ENCODE results near the gene CCDC124.

Gene CCDC124

GRCh38 chr19:17957149-17957849, 24.5 kb downstream of the CCDC124 start:
- H3K27ac ChIP-seq (ENCODE audit: low read depth, low read length), result no peak overlapping the region
- H3K4me3 ChIP-seq (ENCODE audit: low read depth, low read length), result no peak overlapping the region
- H3K27me3 ChIP-seq (ENCODE audit: insufficient read depth, low read length), result peaks cover 27% of the 10 kb centered on the region
- no peak overlapping the region for H2AFZ ChIP-seq (ENCODE audit: low read length, unreplicated experiment)
- no peaks in the 10 kb centered on the region for H3K79me2 ChIP-seq (ENCODE audit: control insufficient read depth, insufficient read depth, low read length, unreplicated experiment)
- H3K36me3 ChIP-seq (ENCODE audit: insufficient read depth, low read length), result no peaks in the 10 kb centered on the region
- no peaks in the 10 kb centered on the region for H3K4me1 ChIP-seq (ENCODE audit: control insufficient read depth, insufficient read depth, low read length, unreplicated experiment)

DNA sequence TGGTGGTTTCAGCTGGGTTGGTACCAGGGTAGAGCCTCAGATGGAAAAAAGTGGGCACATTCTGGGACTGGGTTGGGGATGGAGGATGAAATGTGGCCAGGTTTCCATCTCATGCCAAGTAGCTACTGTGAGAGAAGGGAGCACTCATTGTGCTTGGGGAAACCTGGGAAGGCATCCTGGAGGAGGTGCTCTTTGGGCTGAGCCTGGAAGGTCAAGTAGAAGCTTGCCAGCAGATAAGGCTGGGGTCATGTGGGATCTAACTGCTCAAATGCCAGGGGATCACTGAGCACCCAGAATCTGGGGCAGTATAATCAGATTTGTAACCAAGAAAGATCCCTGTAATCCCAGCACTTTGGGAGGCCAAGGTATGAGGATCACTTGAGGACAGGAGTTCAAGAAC, 25.1 kb downstream of the CCDC124 start:
- no peak overlapping the region for H3K4me3 ChIP-seq (ENCODE audit: low read depth, low read length)
- peaks cover 21% of the 10 kb centered on the region for H3K27me3 ChIP-seq (ENCODE audit: insufficient read depth, low read length)
- no peaks in the 10 kb centered on the region for H3K36me3 ChIP-seq (ENCODE audit: insufficient read depth, low read length)
- no peaks in the 10 kb centered on the region for H3K79me2 ChIP-seq (ENCODE audit: control insufficient read depth, insufficient read depth, low read length, unreplicated experiment)
- H3K27ac ChIP-seq (ENCODE audit: low read depth, low read length), result no peak overlapping the region
- no peaks in the 10 kb centered on the region for H3K4me1 ChIP-seq (ENCODE audit: control insufficient read depth, insufficient read depth, low read length, unreplicated experiment)
- H2AFZ ChIP-seq (ENCODE audit: low read length, unreplicated experiment), result no peak overlapping the region

DNA sequence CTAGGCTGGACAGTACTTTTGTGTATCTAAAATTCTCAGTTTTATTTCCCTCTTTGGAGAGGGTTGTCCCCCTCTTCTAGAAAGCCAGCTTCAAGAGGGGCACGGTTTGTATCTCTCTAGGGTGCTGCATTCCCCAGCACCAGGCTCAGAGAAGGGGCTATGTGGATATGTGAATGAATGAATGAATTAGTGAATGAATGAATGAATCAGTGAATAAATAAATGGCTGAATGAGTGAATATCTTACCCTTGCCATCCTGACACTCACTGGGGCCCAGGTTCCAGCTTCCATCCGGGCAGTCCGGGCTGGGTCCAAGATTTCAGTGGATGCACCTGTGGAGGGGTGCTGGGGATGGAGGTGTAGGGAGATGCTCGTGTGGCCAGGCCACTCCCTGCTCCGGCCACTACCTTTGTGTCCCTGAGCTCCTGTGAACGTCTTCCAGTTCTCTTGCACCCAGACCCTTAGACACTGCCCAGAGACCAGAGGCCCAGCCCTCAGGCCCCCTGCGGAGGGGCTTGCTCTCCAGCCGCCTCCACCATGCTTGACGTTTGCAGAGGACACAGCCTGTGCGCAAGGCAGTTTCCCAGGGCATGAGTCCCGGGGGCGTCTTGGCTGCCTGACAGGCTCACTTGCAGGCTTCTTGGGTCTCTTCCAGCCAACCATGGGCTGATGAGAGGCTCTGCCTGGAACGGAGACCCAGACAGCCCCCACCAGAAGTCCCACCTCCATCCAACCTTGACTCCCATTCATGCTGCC, 31.3 kb downstream of the CCDC124 start:
- Histone ChIP-seq H3K27me3 (ENCODE audit: insufficient read depth, low read length) (peaks cover 34% of the 10 kb centered on the region), H2AFZ (ENCODE audit: low read length, unreplicated experiment) (no peak overlapping the region), H3K4me1 (ENCODE audit: control insufficient read depth, insufficient read depth, low read length, unreplicated experiment) (no peaks in the 10 kb centered on the region), H3K4me3 (ENCODE audit: low read depth, low read length) (no peak overlapping the region), H3K79me2 (ENCODE audit: control insufficient read depth, insufficient read depth, low read length, unreplicated experiment) (no peaks in the 10 kb centered on the region), H3K27ac (ENCODE audit: low read depth, low read length) (no peak overlapping the region), H3K36me3 (ENCODE audit: insufficient read depth, low read length) (no peaks in the 10 kb centered on the region)

- no peaks in the 10 kb centered on the region for H3K36me3 ChIP-seq (ENCODE audit: insufficient read depth, low read length)
- no peaks in the 10 kb centered on the region for H3K4me1 ChIP-seq (ENCODE audit: control insufficient read depth, insufficient read depth, low read length, unreplicated experiment)
- no peak overlapping the region for H3K27ac ChIP-seq (ENCODE audit: low read depth, low read length)
- peaks cover 34% of the 10 kb centered on the region for H3K27me3 ChIP-seq (ENCODE audit: insufficient read depth, low read length)
- no peak overlapping the region for H2AFZ ChIP-seq (ENCODE audit: low read length, unreplicated experiment)
- H3K79me2 ChIP-seq (ENCODE audit: control insufficient read depth, insufficient read depth, low read length, unreplicated experiment), result no peaks in the 10 kb centered on the region
- H3K4me3 ChIP-seq (ENCODE audit: low read depth, low read length), result no peak overlapping the region
These were observed 32.7 kb downstream of the CCDC124 start for GRCh38 chr19:17965370-17966128.

- Histone ChIP-seq H3K27ac (ENCODE audit: low read depth, low read length) (no peak overlapping the region), H3K4me3 (ENCODE audit: low read depth, low read length) (no peak overlapping the region), H3K27me3 (ENCODE audit: insufficient read depth, low read length) (peaks cover 34% of the 10 kb centered on the region), H3K36me3 (ENCODE audit: insufficient read depth, low read length) (no peaks in the 10 kb centered on the region), H3K4me1 (ENCODE audit: control insufficient read depth, insufficient read depth, low read length, unreplicated experiment) (no peaks in the 10 kb centered on the region), H3K79me2 (ENCODE audit: control insufficient read depth, insufficient read depth, low read length, unreplicated experiment) (no peaks in the 10 kb centered on the region), H2AFZ (ENCODE audit: low read length, unreplicated experiment) (no peak overlapping the region)
These were observed 33.3 kb downstream of the CCDC124 start for GRCh38 chr19:17966129-17966483.

- Histone ChIP-seq H3K4me1 (ENCODE audit: control insufficient read depth, insufficient read depth, low read length, unreplicated experiment) (no peaks in the 10 kb centered on the region), H3K27me3 (ENCODE audit: insufficient read depth, low read length) (peaks cover 34% of the 10 kb centered on the region), H2AFZ (ENCODE audit: low read length, unreplicated experiment) (no peak within 1 kb of the TSS), H3K36me3 (ENCODE audit: insufficient read depth, low read length) (no peaks in the 10 kb centered on the region), H3K79me2 (ENCODE audit: control insufficient read depth, insufficient read depth, low read length, unreplicated experiment) (no peaks in the 10 kb centered on the region), H3K4me3 (ENCODE audit: low read depth, low read length) (no peak within 1 kb of the TSS), H3K27ac (ENCODE audit: low read depth, low read length) (no peak within 1 kb of the TSS)
These were observed 33.9 kb downstream of the CCDC124 start, which contains the start of gene KCNN1 for GRCh38 chr19:17966550-17967256. Gene KCNN1, plus strand, starts transcription at chr19:17967107. Its CDS starts 6,782 bp downstream, at chr19:17973889.

DNA sequence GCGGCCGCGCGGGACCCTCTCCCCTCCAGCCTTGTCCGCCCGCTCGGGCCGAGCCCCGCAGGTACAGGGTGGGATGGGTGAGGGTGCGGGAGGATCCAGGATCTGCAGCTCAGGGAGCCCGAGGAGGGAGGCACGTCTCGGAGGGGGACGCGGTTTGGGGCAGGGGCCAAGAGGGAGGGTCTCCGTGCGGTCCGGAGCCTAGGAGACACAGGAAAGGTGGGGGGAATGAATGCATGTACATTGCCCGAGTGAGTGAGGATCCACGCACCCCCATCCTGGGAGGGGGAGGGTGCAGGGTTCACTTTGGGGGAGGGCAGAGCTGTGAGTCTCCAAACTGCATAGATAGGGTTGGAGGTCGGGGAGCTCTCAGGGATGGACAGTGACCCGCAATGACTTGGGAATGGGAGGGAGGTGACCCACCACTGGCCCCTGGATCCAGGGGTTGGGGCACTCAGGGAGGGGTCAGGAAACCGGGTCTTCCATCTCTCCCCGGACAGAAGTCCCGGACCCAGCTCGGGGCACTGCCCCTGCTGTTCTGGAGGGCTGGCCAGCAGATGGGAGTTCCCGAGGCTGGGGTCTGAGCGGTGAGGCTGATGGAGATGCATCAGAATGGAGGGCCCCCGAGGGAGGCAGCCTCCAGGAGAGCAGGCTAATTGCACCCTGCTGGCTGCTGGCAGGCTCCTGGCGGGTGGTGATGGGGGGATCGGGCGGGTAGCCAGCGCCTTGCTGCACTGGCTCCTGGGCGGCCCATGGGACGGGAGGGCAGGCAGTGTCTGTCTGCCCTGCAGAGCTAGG, 34.6 kb downstream of the CCDC124 start:
- Histone ChIP-seq H3K27ac (ENCODE audit: low read depth, low read length) (no peak overlapping the region), H3K27me3 (ENCODE audit: insufficient read depth, low read length) (peaks cover 34% of the 10 kb centered on the region), H3K4me1 (ENCODE audit: control insufficient read depth, insufficient read depth, low read length, unreplicated experiment) (no peaks in the 10 kb centered on the region), H3K36me3 (ENCODE audit: insufficient read depth, low read length) (no peaks in the 10 kb centered on the region), H2AFZ (ENCODE audit: low read length, unreplicated experiment) (no peak overlapping the region), H3K79me2 (ENCODE audit: control insufficient read depth, insufficient read depth, low read length, unreplicated experiment) (no peaks in the 10 kb centered on the region), H3K4me3 (ENCODE audit: low read depth, low read length) (no peak overlapping the region)

DNA sequence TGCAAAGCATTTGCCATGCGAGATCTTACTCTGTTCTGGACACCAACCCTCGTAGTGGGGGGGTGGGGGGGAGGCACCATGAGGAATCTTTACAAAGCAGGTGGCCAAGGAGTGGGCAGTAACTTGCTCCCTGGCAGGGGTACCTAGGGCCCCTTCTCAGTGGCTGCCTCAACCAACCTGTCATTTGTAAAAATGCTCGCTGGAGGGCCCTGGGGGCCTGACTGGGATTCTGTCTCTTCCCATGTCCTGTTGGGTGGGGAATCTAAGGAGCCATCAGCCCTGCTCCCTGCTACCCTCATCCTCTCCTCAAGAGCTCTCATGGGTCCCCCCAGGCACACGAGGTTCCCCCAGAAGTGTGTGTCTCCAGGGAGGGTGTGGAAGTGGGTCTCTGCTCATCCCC, 35.5 kb downstream of the CCDC124 start:
- H3K36me3 ChIP-seq (ENCODE audit: insufficient read depth, low read length), result no peaks in the 10 kb centered on the region
- no peaks in the 10 kb centered on the region for H3K79me2 ChIP-seq (ENCODE audit: control insufficient read depth, insufficient read depth, low read length, unreplicated experiment)
- H2AFZ ChIP-seq (ENCODE audit: low read length, unreplicated experiment), result no peak overlapping the region
- no peaks in the 10 kb centered on the region for H3K4me1 ChIP-seq (ENCODE audit: control insufficient read depth, insufficient read depth, low read length, unreplicated experiment)
- H3K27me3 ChIP-seq (ENCODE audit: insufficient read depth, low read length), result peaks cover 34% of the 10 kb centered on the region
- no peak overlapping the region for H3K4me3 ChIP-seq (ENCODE audit: low read depth, low read length)
- H3K27ac ChIP-seq (ENCODE audit: low read depth, low read length), result no peak overlapping the region

DNA sequence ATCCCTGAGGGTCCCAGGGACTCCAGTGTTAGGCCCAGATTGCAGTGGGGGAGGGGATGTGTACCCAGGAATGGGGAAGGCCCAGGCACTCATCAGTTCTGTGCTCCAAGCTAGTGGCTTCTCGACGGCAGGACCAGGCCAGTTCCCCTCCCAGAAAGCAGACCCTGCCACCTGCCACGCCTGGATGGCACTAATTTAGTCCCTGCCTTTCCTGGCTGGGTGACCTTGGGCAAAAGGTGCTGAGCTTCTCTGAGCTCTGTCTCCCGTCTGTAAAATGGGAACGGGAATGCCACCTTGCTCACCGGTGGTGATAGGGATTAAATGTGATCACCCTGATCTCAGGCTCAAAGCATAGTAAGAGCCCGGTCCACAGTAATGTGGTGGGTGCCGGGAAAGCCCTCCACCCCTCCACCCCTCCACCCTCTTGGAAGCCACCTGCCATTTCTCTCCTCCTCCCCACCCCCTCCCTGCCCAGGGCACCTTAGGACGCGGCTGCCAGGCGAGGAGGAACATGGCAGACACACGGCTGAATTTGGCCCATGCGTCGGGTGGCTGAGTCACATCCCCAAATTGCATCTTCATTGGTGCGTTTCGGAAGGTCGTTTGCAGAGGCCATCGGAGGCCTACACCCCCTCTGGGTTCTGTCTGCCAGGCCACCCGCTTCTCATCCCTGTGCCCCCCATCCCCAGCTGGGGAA, 36.4 kb downstream of the CCDC124 start:
- Histone ChIP-seq H2AFZ (ENCODE audit: low read length, unreplicated experiment) (no peak overlapping the region), H3K27ac (ENCODE audit: low read depth, low read length) (no peak overlapping the region), H3K4me3 (ENCODE audit: low read depth, low read length) (no peak overlapping the region), H3K4me1 (ENCODE audit: control insufficient read depth, insufficient read depth, low read length, unreplicated experiment) (no peaks in the 10 kb centered on the region), H3K79me2 (ENCODE audit: control insufficient read depth, insufficient read depth, low read length, unreplicated experiment) (no peaks in the 10 kb centered on the region), H3K27me3 (ENCODE audit: insufficient read depth, low read length) (peaks cover 30% of the 10 kb centered on the region), H3K36me3 (ENCODE audit: insufficient read depth, low read length) (no peaks in the 10 kb centered on the region)

All from ACC112 (cell line).